MM.1S (cell line): Measurements from ENCODE around the gene CST1.

ENCODE experiments used
- CTCF ChIP-seq: fragments of 300-600 bp; sonication (generic); IDR thresholded peaks from 2 replicates; pipeline ENCODE4 v1.5.1; 2016; ENCODE audit warnings: antibody characterized with exemption, low read length, mixed read lengths
- EZH2phosphoT487 ChIP-seq: fragments of 300-600 bp; sonication (generic); IDR thresholded peaks from 2 replicates; pipeline ENCODE4 v1.6.1; 2018; ENCODE audit warnings: antibody characterized with exemption, low read length

GRCh38 chr20:23753194-23753548 is 2.4 kb upstream of the CST1 start:
- TF ChIP-seq CTCF = no peak
- TF ChIP-seq EZH2phosphoT487 = no peak
